Aorta (tissue), 5 donors: ENCODE data around the gene CES2. TPM values are rescaled to one million over a fixed set of nuclear protein-coding genes. Genes with fewer than 3 reads are reported as not detected.
A peak's percentile ranks its signal among the peaks of the same experiment; 100 is the strongest.

Source experiments
- ATAC-seq: fragments of 200-7000 bp; cut with Tn5 transposase; one replicate; pipeline ENCODE4 v1.9.1; 2022; ENCODE audit warnings: moderate library complexity; ENCODE audit not compliant: low FRiP score
- DNase-seq, 2 donors: peaks; one replicate each; pipeline ENCODE4 v3.0.0-alpha.2; 2020
- H3K27ac ChIP-seq, 2 donors: one replicate each; pipeline ENCODE4 v1.5.1; 2013; ENCODE audit warnings: low read length in 2 of 2, mild to moderate bottlenecking in 2 of 2, moderate library complexity in 2 of 2, control low read depth in 1 of 2, inconsistent platforms in 1 of 2, low read depth in 1 of 2
- H3K27me3 ChIP-seq, 2 donors: one replicate each; pipeline ENCODE4 v1.6.1; 2013; ENCODE audit warnings: control low read depth in 1 of 2, low read length in 1 of 2, mild to moderate bottlenecking in 1 of 2, moderate library complexity in 1 of 2; ENCODE audit not compliant: insufficient read depth in 2 of 2, control insufficient read depth in 1 of 2
- H3K36me3 ChIP-seq, 2 donors: one replicate each; pipeline ENCODE4 v1.6.1; 2013; ENCODE audit warnings: control low read depth in 1 of 2, low read length in 1 of 2, mild to moderate bottlenecking in 1 of 2; ENCODE audit not compliant: insufficient read depth in 2 of 2, control insufficient read depth in 1 of 2
- H3K4me1 ChIP-seq, 2 donors: one replicate each; pipeline ENCODE4 v1.6.1; 2013; ENCODE audit warnings: low read length in 2 of 2, control low read depth in 1 of 2, mild to moderate bottlenecking in 1 of 2, moderate library complexity in 1 of 2; ENCODE audit not compliant: insufficient read depth in 2 of 2, control insufficient read depth in 1 of 2
- H3K4me3 ChIP-seq, 2 donors: one replicate each; pipeline ENCODE4 v1.5.1; 2013; ENCODE audit warnings: low read length in 2 of 2, control low read depth in 1 of 2, mild to moderate bottlenecking in 1 of 2
- H3K9me3 ChIP-seq: one replicate; pipeline ENCODE4 v1.6.1; 2013; ENCODE audit warnings: mild to moderate bottlenecking, low read length; ENCODE audit not compliant: control insufficient read depth
- WGBS, 2 donors: extraction: QIAGEN DNeasy Blood & Tissue Kit; methylation state at CpG; one replicate each; pipeline ENCODE4 v1.1.7; 2013; 5-methylcytosine and 5-hydroxymethylcytosine counted together
- intact Hi-C, 2 donors: fragments of 100-400 bp; cut with DNase I; formaldehyde crosslinking; loops; one replicate each; pipeline versions ENCODE4 v1.14.2 to v1.15.0; 2022
- polyA plus RNA-seq, 2 donors: library from polyadenylated mRNA; stranded (reverse); fragments of 200-250 nt; gene quantifications; one replicate each; pipeline ENCODE4 v1.2.3, GENCODE V29; 2013
- total RNA-seq, 2 donors: library from RNA; stranded (reverse); fragmentation: NEBNext Ultra II Directional; extraction: Animal tissue kit (Norgen Biotek cat#: 25700); gene quantifications; one replicate each; pipeline ENCODE4 v1.2.1, GENCODE V29; 2021
- donor health status: healthy with polysubstance abuse.
- donor health status: Bipolar disorder and iron deficiency.
- donor health status: DM: no; HTN: no; CAD: no.
- donor health status: DM: no; HTN: no; CAD: no.
- donor health status: DM: yes; HTN: yes; CAD: no.

Gene CES2
- total and polyA plus RNA-seq, 4 donors: 20.5 to 42.1 (median 33.6) TPM

DNA sequence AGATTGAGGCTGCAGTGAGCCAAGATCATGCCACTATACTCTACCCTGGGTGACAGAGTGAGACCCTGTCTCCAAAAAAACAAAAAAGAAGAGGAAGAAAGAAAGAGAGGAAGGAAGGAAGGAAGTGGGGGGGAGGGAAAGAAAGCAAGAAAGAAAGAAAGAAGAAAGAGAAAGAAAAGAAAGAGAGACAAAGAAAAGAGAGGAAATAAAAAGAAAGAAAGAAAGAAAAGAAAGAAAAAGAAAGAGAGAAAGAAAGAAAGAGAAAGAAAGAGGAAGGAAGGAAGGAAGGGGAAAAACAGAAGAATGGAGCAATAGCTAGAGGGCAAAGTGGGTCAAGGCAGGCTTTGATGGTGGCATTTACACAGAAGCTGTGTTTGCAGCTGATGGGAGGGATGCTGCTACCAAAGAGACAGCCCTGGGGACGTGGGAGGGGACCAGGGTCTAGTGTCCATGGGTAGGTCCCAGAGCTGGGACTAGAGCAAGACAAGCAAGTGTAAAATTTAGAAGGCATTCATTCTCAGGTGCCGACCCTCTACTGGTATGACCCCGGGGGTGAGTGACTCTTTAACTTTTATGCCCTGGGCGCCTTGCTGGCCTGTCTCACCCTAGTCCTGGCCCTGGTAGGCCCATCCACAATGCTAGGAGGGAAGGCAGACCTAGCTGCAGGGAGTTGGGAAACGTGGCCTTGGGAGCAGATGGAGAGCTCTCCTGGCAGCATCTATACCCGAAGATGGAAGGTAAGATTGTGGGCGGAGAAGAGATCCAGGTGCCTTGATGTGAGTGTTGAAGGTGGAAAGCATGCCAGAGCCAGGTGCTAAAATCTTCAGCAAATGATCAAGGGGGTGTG, 23.8 kb downstream of the CES2 start:
- Histone ChIP-seq H3K4me3 (no peak overlapping the region), H3K4me1 (no peaks in the 10 kb centered on the region), H3K9me3 (no peaks in the 10 kb centered on the region), H3K36me3 (no peaks in the 10 kb centered on the region), H3K27me3 (no peaks in the 10 kb centered on the region), H3K27ac (no peak overlapping the region)
- intact Hi-C loops: no loop called here
- DNase-seq (no peak), ATAC-seq (no peak)
- WGBS, 2 donors: 84 to 85% methylated on average over 7 of the region's 7 CpGs

DNA sequence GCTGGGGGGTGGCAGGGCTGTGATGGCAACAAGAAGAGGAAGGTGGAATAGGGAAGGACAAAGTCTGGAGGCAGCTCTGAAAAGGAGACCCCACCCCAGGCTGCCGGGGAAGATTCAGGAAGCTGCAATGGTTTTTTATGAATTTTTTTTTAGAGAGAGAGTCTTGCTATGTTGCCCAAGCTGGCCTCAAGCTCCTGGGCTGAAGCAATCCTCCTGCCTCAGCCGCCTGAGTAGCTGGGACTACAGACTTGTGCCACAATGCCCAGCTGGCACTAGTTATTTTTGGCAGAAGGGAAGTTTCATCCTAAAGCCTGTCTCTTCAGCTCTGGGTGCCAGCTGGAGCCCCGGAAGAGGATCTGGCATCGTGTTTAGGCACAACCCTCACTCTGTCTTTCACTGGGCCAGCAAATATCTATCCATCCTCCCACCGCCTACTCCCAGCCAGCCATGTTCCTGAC, 24.4 kb downstream of the CES2 start:
- ATAC-seq (no peak), DNase-seq (peak in 1 of 2 donors; percentile 67)
- Histone ChIP-seq H3K4me3 (no peak overlapping the region), H3K27ac (no peak overlapping the region), H3K27me3 (no peaks in the 10 kb centered on the region), H3K4me1 (no peaks in the 10 kb centered on the region), H3K9me3 (no peaks in the 10 kb centered on the region), H3K36me3 (no peaks in the 10 kb centered on the region)
- WGBS, 2 donors: 52 to 57% methylated on average over 5 of the region's 5 CpGs
- intact Hi-C loops: no loop called here

DNA sequence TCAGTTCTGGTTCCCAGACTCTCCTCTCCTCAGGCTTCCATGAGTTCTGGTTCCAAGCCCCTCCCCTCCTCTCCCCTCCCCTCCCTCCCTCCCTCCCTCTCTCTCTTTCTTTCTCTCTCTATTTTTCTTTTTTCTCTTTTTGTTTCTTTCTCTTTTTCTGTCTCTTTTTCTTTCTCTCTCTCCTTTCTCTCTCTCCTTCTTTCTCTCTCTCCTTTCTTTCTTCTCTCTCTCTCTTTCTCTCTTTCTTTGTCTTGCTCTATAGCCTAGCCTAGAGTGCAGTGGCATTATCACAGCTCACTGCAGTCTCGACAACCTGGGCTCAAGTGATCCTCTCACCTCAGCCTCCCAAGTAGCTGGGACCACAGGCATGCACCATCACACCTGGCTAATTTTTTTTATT, 25.0 kb downstream of the CES2 start:
- H3K27me3 ChIP-seq: no peaks in the 10 kb centered on the region
- DNase-seq (no peak), ATAC-seq (no peak)
- intact Hi-C loops: no loop called here
- no peak overlapping the region for H3K27ac ChIP-seq
- H3K36me3 ChIP-seq: no peaks in the 10 kb centered on the region
- WGBS, 2 donors: 87 to 91% methylated on average over 1 of the region's 1 CpG
- H3K4me1 ChIP-seq: no peaks in the 10 kb centered on the region
- no peak overlapping the region for H3K4me3 ChIP-seq
- no peaks in the 10 kb centered on the region for H3K9me3 ChIP-seq

DNA sequence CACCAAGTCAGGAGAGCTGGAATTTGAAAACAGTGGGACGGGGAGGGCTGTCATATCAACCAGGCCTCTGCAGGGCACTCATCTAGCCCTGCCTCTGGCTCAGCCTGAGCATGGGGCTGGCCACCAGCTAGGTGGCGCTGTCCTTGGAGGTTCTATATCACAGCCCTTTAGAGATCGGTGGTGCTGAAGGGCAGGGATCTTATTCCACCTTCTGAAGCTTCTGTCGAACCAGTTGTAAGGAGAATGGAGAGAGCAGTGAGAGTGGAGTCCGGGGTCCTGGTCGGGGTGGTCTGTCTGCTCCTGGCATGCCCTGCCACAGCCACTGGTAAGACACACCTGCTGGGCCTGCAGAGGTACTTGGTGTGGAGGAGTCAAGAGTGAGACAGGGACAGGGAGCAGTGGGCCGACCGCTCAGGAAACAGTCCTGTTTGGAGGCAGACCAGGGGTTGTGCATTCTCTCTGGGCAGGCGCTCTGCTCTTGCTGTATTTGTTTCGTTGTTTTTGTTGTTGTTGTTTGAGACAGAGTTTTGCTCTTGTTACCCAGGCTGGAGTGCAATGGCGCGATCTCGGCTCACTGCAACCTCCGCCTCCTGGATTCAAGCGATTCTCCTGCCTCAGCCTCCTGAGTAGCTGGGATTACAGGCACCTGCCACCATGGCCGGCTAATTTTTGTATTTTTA, 25.9 kb downstream of the CES2 start, which contains the start of gene CES3:
Gene CES3, plus strand, starts transcription at position 202 of the 680 bp plus-strand sequence. Its CDS starts 42 bp downstream, at position 244.
- no peak within 1 kb of the TSS for H3K27ac ChIP-seq
- no peaks in the 10 kb centered on the region for H3K27me3 ChIP-seq
- no peaks in the 10 kb centered on the region for H3K36me3 ChIP-seq
- intact Hi-C loops: no loop called here
- no peak for ATAC-seq
- 71 to 72% methylated on average over 16 of the region's 16 CpGs for WGBS, 2 donors
- DNase-seq: peak in 1 of 2 donors; percentile 68
- H3K9me3 ChIP-seq: no peaks in the 10 kb centered on the region
- no peak within 1 kb of the TSS for H3K4me3 ChIP-seq
- H3K4me1 ChIP-seq: no peaks in the 10 kb centered on the region

DNA sequence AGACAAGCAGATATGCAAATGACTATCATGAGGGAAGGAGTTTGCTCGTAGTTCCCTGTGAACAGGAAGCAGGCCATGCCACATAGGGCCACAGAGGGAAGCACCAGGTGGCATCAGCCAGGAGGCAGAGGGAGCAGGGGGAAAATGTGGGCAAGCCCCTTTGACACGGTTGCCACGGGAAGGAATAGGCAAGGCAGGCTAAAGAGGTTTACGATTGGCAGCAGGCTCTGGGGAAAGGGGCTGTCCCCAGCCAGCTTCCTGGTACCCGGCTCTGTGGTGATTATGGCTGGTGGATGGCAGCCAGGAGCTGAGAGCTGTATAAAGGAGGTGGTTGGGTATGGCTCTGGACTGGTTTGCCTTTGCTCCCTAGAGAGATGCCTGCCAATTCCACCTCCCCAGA, 26.6 kb downstream of the CES2 start:
- intact Hi-C loops: no loop called here
- Histone ChIP-seq H3K27me3 (no peaks in the 10 kb centered on the region), H3K9me3 (no peaks in the 10 kb centered on the region), H3K4me1 (no peaks in the 10 kb centered on the region), H3K4me3 (no peak overlapping the region), H3K36me3 (no peaks in the 10 kb centered on the region), H3K27ac (no peak overlapping the region)
- ATAC-seq: no peak
- WGBS, 2 donors: 23 to 41% methylated on average over 5 of the region's 5 CpGs
- no peak for DNase-seq

DNA sequence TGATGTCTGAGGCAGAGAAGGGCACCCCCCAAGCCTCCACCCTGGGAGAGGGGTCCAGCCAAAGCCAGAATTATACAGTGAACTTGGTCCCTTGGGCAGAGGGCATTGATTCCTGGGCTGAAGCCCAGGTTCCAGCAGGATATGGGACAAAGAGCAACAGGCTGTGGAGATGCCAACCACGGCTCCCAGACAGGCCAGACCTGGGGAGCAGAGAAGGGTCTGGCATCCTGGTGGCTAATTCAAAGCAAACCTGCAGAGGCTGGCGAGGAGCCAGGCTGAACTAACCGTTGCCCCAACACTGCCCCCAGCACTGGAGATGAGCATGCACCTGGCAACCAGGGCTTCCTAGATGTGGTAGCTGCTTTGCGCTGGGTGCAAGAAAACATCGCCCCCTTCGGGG, 28.7 kb downstream of the CES2 start:
- no peaks in the 10 kb centered on the region for H3K4me1 ChIP-seq
- intact Hi-C loops: no loop called here
- no peaks in the 10 kb centered on the region for H3K36me3 ChIP-seq
- H3K4me3 ChIP-seq: no peak overlapping the region
- H3K9me3 ChIP-seq: no peaks in the 10 kb centered on the region
- DNase-seq (no peak), ATAC-seq (no peak)
- WGBS, 2 donors: 60 to 63% methylated on average over 6 of the region's 6 CpGs
- H3K27me3 ChIP-seq: no peaks in the 10 kb centered on the region
- H3K27ac ChIP-seq: no peak overlapping the region

DNA sequence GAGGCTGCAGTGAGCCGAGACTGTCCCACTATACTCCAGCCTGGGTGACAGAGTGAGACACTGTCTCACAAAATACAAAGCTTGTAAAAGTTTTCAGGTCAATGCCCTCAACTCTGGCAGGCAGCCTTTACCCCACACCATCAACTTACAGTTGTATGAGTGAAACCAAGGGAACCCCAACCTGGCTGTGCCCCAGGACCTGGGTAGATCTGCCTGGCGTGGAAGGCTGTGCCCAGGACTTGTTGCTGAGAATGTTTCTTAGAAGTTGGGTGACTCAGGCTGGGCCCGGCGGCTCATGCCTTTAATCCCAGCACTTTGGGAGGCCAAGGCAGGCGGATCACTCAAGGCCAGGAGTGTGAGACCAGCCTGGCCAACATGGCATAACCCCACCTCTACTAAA, 33.5 kb downstream of the CES2 start:
- Histone ChIP-seq H3K36me3 (no peaks in the 10 kb centered on the region), H3K27ac (no peak overlapping the region), H3K4me3 (no peak overlapping the region), H3K27me3 (no peaks in the 10 kb centered on the region), H3K4me1 (no peaks in the 10 kb centered on the region), H3K9me3 (no peaks in the 10 kb centered on the region)
- ATAC-seq (no peak), DNase-seq (no peak)
- WGBS, 2 donors: 69 to 85% methylated on average over 5 of the region's 5 CpGs
- intact Hi-C loops: no loop called here

DNA sequence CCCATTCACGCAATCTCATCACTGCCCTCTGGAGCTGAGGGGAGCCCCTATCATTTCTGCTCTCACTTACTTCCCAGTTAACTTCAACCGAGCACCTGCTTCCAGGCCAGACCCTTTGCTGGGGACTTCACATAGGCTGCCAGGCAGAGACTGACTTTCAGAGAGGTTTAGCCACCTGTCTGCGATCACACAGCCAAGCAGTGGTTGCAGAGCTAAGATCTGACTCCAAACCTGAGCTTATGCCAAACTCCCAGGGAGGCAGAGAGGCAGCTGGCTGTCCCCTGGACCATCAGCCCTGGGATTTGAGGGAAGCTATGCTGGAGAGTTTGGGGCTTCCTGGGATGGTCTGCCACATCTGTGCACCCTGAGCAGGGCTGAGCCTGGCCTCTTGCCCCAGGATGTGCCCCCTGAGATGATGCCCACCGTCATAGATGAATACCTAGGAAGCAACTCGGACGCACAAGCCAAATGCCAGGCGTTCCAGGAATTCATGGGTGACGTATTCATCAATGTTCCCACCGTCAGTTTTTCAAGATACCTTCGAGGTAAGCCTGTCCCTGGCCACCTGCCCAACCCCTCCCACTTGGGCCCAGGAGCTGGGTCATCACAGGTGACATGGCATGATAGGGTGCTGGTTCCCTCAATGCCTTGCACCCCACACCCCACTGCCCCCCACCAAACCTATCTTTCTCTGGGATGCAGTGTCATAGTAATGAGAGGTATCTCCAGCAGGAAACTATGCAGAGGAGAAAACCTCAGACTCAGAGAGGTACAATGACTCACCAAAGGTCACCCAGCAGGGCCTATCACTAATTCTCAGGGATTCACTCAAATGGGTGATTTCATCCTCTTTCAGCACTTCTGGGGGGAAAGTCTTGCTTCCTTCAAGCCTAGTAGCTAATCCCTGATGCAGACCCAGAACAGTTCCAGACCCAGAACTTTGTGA, 35.7 kb downstream of the CES2 start:
- Histone ChIP-seq H3K9me3 (no peaks in the 10 kb centered on the region), H3K27ac (no peak overlapping the region), H3K4me1 (no peaks in the 10 kb centered on the region), H3K4me3 (no peak overlapping the region), H3K36me3 (no peaks in the 10 kb centered on the region), H3K27me3 (no peaks in the 10 kb centered on the region)
- no peak for DNase-seq
- 70 to 73% methylated on average over 10 of the region's 10 CpGs for WGBS, 2 donors
- no peak for ATAC-seq
- intact Hi-C loops: loop anchor here in 1 of 2 donors (10.0 kb wide), 1 partner anchor 214 kb away; the partner anchor contains the start of gene MATCAP1
